ENCODE results near the gene SIGMAR1.

SIGMAR1 gene

DNA sequence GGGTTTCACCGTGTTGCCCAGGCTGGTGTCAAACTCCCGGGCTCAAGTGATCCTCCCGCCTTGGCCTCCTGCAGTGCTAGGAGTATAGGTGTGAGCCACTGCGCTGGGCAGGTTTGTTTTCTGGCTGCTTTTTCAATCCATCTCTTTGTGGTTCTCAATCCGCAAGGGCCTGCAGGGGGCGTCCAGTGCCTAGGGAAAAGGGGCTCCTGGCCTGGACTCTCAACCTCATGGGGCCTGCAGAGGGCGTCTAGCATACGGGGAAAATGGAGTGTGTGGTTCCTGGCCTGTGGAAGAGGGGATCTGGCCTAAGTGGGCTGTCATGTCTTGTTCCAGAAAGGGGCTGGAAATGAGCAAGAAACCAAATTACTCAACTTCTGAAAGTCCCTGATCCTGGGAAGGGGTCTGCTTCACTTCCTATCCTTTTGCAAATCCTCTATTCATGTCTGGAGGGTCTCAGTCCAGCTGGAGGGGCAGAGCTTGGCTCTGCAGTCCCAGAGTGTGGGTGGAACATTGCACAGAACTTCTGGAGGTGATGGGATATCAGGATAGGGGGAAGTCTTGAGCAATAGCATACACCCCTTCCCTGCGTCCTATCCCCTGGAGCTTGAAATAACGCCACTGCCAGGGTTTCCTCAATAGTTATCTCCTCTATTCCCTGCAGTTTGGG is 37.6 kb upstream of the SIGMAR1 start:
- TF ChIP-seq ZFX (IDR thresholded peaks at IDR 0.05; ENCODE audit: borderline replicate concordance) = no peak
- TF ChIP-seq, protein P1, sequence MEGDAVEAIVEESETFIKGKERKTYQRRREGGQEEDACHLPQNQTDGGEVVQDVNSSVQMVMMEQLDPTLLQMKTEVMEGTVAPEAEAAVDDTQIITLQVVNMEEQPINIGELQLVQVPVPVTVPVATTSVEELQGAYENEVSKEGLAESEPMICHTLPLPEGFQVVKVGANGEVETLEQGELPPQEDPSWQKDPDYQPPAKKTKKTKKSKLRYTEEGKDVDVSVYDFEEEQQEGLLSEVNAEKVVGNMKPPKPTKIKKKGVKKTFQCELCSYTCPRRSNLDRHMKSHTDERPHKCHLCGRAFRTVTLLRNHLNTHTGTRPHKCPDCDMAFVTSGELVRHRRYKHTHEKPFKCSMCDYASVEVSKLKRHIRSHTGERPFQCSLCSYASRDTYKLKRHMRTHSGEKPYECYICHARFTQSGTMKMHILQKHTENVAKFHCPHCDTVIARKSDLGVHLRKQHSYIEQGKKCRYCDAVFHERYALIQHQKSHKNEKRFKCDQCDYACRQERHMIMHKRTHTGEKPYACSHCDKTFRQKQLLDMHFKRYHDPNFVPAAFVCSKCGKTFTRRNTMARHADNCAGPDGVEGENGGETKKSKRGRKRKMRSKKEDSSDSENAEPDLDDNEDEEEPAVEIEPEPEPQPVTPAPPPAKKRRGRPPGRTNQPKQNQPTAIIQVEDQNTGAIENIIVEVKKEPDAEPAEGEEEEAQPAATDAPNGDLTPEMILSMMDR (IDR thresholded peaks at IDR 0.05) = peak; percentile 72
- H3K27ac ChIP-seq = no peak overlapping the region

DNA sequence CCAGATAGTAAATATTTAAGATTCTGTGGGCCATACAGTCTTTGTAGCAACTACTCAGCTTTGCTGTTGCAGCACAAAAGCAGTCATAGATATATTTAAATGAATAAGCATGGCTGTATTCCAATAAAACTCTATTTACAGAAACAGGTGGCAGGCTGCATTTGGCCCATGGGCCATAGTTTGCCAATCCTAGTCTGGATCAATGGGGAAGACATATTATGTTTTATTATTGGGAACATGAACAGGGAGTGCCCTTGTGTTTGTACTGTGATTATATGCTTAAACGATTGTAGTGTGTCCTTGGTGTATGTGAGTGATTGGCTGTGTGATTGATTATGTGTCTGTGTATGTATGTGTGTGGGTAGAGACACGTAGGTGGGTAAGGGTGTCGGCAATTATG is 36.9 kb upstream of the SIGMAR1 start:
- TF ChIP-seq, protein P1 (IDR thresholded peaks at IDR 0.05) = no peak
- no peak overlapping the region for H3K27ac ChIP-seq

DNA sequence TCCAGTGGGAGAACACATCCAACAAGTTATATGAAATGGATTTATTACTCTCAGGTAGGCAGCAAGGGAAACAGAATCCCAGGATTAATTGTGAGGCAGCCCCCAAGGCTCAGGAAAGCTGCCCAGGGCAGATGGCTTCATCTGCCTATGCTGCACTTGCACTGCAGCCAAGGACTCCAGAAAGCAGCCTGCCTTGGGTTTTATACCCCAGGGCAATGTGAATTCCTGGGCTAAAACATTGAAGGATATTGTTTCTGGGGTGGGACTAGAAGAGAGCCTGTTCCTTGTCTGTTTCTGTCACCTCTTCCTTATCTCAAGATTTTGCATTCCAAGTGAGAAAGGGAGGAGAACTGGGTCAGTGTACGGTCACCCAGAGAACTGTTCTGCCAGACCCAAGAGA is 33.7 kb upstream of the SIGMAR1 start:
- no peak overlapping the region for H3K27ac ChIP-seq
- no peak for TF ChIP-seq ZFX (IDR thresholded peaks at IDR 0.05; ENCODE audit: borderline replicate concordance)
- TF ChIP-seq, protein P1 (IDR thresholded peaks at IDR 0.05) = no peak

DNA sequence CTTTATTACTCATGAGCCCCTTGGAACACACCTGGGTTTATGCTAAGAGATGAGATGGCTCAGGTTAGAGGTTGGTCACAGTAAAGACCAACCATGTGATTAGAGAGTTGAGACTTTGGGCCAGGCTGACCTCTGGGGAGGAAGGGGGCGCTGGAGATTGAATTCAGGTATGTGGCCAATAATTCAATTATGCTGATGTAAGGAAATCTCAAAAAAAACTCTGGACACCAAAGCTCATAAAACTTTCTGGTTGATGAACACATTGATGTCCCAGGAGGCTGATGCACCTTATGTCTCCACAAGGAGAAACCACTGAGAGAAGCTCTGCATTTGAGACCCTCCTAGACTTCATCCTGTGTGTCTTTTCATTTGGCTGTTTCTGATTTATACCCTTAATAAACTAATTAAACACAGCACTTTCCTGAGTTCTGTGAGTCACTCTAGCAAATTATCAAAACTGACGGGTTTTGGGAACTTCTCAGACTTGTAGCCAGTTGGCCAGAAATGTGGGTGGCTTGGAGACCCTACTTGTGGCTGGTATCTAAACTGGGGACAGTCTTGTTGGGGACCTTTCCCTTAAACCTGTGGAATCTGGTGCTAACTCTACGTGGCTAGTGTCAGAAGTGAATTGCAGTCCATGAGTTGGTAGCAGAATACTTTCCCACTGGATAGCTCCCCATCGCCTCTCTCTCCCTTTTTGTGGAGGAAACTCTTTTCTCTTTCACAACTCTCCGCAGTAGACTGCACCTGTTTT is 32.4 kb upstream of the SIGMAR1 start:
- TF ChIP-seq, protein P1 (IDR thresholded peaks at IDR 0.05) = no peak
- H3K27ac ChIP-seq = no peak overlapping the region

- TF ChIP-seq, protein P1 (IDR thresholded peaks at IDR 0.05) = no peak
- no peak for TF ChIP-seq ZFX (IDR thresholded peaks at IDR 0.05; ENCODE audit: borderline replicate concordance)
- peak overlapping the region; percentile 86 for H3K27ac ChIP-seq
These were observed 28.0 kb upstream of the SIGMAR1 start for GRCh38 chr9:34665381-34666250.

DNA sequence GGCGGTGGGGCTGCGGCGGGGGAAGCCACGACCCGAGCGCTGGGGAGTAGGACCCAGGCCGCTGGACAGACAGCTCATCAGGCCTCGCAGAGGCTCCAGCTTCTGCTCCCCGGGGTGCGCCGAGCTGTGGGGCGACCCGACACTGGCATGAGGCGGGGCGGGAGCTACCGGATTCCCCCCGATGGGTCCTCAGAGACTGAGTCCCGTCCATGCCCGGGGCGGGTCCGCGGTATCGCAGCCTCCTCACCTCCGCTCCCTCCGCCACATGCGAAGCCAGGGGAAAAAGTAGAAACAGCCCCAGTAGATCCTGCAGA is 27.4 kb upstream of the SIGMAR1 start:
- H3K27ac ChIP-seq = peak overlapping the region; percentile 86
- TF ChIP-seq, protein P1 (IDR thresholded peaks at IDR 0.05) = no peak
- TF ChIP-seq ZFX (IDR thresholded peaks at IDR 0.05; ENCODE audit: borderline replicate concordance) = no peak
